Ovary (tissue), 3 donors: ENCODE results near the gene PLEKHA7.

Experiments used
- POLR2A ChIP-seq: fragments of 450-650 bp; IDR thresholded peaks from one replicate; pipeline ENCODE4 v1.6.1; 2017; ENCODE audit warnings: antibody characterized with exemption, mild to moderate bottlenecking, moderate library complexity
- TF ChIP-seq, protein P1 (sequence below), 3 donors: fragments of 450-650 bp in 2 of 3; fragments of 200-600 bp in 1 of 3; IDR thresholded peaks; one replicate each; pipeline versions ENCODE4 v1.5.1 to v1.8.0; 2016 to 2022; ENCODE audit warnings: antibody characterized with exemption in 3 of 3, mild to moderate bottlenecking in 1 of 3
- donor health status: DM: no; HTN: no; CAD: no.

DNA sequence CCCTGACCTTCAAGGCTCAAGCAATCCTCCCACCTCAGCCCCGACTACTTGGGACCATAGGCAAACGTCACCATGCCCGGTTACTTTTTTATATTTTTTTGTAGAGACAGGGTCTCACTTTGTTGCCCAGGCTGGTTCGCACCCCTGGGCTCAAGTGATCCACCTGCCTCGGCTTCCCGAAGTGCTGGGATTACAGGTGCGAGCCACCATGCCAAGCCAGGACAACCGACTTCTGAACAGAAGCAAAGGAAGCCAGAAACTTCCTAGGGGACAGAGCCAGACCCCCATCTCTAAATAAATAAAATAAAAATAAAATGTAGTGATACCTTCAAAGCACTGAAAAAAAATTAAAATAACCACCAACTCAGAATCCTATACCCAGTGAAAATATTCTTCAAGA lies 249.3 kb downstream of the PLEKHA7 start:
- TF ChIP-seq, protein P1, sequence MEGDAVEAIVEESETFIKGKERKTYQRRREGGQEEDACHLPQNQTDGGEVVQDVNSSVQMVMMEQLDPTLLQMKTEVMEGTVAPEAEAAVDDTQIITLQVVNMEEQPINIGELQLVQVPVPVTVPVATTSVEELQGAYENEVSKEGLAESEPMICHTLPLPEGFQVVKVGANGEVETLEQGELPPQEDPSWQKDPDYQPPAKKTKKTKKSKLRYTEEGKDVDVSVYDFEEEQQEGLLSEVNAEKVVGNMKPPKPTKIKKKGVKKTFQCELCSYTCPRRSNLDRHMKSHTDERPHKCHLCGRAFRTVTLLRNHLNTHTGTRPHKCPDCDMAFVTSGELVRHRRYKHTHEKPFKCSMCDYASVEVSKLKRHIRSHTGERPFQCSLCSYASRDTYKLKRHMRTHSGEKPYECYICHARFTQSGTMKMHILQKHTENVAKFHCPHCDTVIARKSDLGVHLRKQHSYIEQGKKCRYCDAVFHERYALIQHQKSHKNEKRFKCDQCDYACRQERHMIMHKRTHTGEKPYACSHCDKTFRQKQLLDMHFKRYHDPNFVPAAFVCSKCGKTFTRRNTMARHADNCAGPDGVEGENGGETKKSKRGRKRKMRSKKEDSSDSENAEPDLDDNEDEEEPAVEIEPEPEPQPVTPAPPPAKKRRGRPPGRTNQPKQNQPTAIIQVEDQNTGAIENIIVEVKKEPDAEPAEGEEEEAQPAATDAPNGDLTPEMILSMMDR (IDR thresholded peaks at IDR 0.05), result no peak
- no peak for TF ChIP-seq POLR2A
